Gastroesophageal sphincter (tissue), 4 donors: Measurements from ENCODE around the gene LRRC36. TPM values are rescaled to one million over a fixed set of nuclear protein-coding genes. Genes with fewer than 3 reads are reported as not detected.
A peak's percentile ranks its signal among the peaks of the same experiment; 100 is the strongest.

Experiments
- ATAC-seq: fragments of 150-250 bp; one replicate; pipeline ENCODE4 v1.9.1; 2016; ENCODE audit warnings: mild to moderate bottlenecking, moderate library complexity
- H3K27ac ChIP-seq, 4 donors: fragments of 200-600 bp; sonication (generic) in 3 of 4; 1 replicate in 3 of 4; 2 replicates in 1 of 4; pipeline ENCODE4 v1.5.1; 2016 to 2019
- H3K27me3 ChIP-seq: fragments of 200-600 bp; sonication (generic); one replicate; pipeline ENCODE4 v1.5.1; 2019
- H3K36me3 ChIP-seq, 2 donors: fragments of 200-600 bp; sonication (generic); one replicate each; pipeline ENCODE4 v1.5.1; 2019; ENCODE audit warnings: control low read depth in 1 of 2
- H3K4me1 ChIP-seq, 3 donors: fragments of 200-600 bp; sonication (generic); 1 replicate in 2 of 3; 2 replicates in 1 of 3; pipeline ENCODE4 v1.5.1; 2016 to 2019; ENCODE audit warnings: control low read depth in 2 of 3
- H3K4me3 ChIP-seq, 2 donors: fragments of 200-600 bp; sonication (generic); one replicate each; pipeline ENCODE4 v1.5.1; 2019; ENCODE audit warnings: mild to moderate bottlenecking in 1 of 2, moderate library complexity in 1 of 2
- H3K9me3 ChIP-seq, 3 donors: fragments of 200-600 bp; sonication (generic); one replicate each; pipeline ENCODE4 v1.5.1; 2017 to 2019; ENCODE audit warnings: control low read depth in 2 of 3
- CTCF ChIP-seq, 4 experiments: fragments of 200-600 bp in 2 of 4; fragments of 450-650 bp in 2 of 4; sonication (generic) in 1 of 4; IDR thresholded peaks; one replicate each; pipeline ENCODE4 v1.5.1; 2017 to 2019; ENCODE audit warnings: antibody characterized with exemption in 4 of 4, mild to moderate bottlenecking in 2 of 4, moderate library complexity in 2 of 4
- EP300 ChIP-seq: sonication (generic); formaldehyde crosslinking; IDR thresholded peaks from one replicate; pipeline ENCODE4 v1.6.1; 2017; ENCODE audit warnings: antibody characterized with exemption, mild to moderate bottlenecking
- POLR2A ChIP-seq, 2 donors: fragments of 450-650 bp; IDR thresholded peaks; one replicate each; pipeline ENCODE4 v1.6.1; 2017; ENCODE audit warnings: antibody characterized with exemption in 2 of 2, mild to moderate bottlenecking in 2 of 2, moderate library complexity in 1 of 2
- POLR2AphosphoS5 ChIP-seq: sonication (generic); formaldehyde crosslinking; IDR thresholded peaks from one replicate; pipeline ENCODE4 v1.6.1; 2017; ENCODE audit warnings: antibody characterized with exemption
- WGBS, 2 donors: methylation state at CpG; one replicate each; pipeline ENCODE4 v1.1.5; 2018; ENCODE audit warnings: low coverage in 1 of 2; 5-methylcytosine and 5-hydroxymethylcytosine counted together
- total RNA-seq, 4 donors: library from RNA; depleted of rRNA; stranded (reverse); fragments of >200 nt; gene quantifications; one replicate each; pipeline ENCODE4 v1.1.0, GENCODE V29; 2016

LRRC36 gene
- total RNA-seq, 4 donors from 2014 or later, result 0.27 TPM; not detected in 3

- Histone ChIP-seq H3K36me3 (no peaks in the 10 kb centered on the region), H3K9me3 (no peaks in the 10 kb centered on the region), H3K4me3 (peak overlapping the region; percentile 52 to 63), H3K27me3 (no peaks in the 10 kb centered on the region), H3K27ac (peak overlapping the region; percentile 60 to 89 (median 88)), H3K4me1 (peaks cover 3 to 83% (median 62%) of the 10 kb centered on the region in 3 donors)
- TF ChIP-seq POLR2AphosphoS5 (no peak), EP300 (no peak), CTCF (IDR thresholded peaks at IDR 0.05) (no peak), POLR2A (IDR thresholded peaks at IDR 0.05) (no peak)
- ATAC-seq, result no peak
- 30 to 51% methylated on average over 4 to 5 of the region's 18 CpGs for WGBS, 2 donors
These were observed 65.9 kb downstream of the LRRC36 start for GRCh38 chr16:67392301-67393059.

- H3K27me3 ChIP-seq, result no peaks in the 10 kb centered on the region
- no peaks in the 10 kb centered on the region for H3K9me3 ChIP-seq
- 4% methylated on average over 5 of the region's 56 CpGs; no CpG with 5 or more reads in 1 of the 2 donors for WGBS, 2 donors
- H3K4me3 ChIP-seq, result peak within 1 kb of the TSS; percentile 52 to 63
- TF ChIP-seq POLR2AphosphoS5 (peak; percentile 57), EP300 (no peak), POLR2A (IDR thresholded peaks at IDR 0.05) (peak; percentile 57 to 62), CTCF (IDR thresholded peaks at IDR 0.05) (peak in 3 of 4 experiments; percentile 76 to 90 (median 82))
- ATAC-seq, result peak; percentile 91
- peaks cover 3 to 89% (median 63%) of the 10 kb centered on the region in 3 donors for H3K4me1 ChIP-seq
- peak within 1 kb of the TSS; percentile 60 to 89 (median 88) for H3K27ac ChIP-seq
- no peaks in the 10 kb centered on the region for H3K36me3 ChIP-seq
These were observed 66.6 kb downstream of the LRRC36 start, which contains the start of gene TPPP3 for GRCh38 chr16:67393111-67393787. Gene TPPP3 (minus strand): TSS chr16:67393498. CDS start chr16:67391111, 2,387 bp downstream.

GRCh38 chr16:67393788-67394154 lies 67.2 kb downstream of the LRRC36 start:
- 60% methylated on average over 1 of the region's 20 CpGs; no CpG with 5 or more reads in 1 of the 2 donors for WGBS, 2 donors

More at GRCh38 chr16:67393788-67394154, 67.2 kb downstream of the LRRC36 start:
- peaks cover 3 to 94% (median 63%) of the 10 kb centered on the region in 3 donors for H3K4me1 ChIP-seq
- H3K27me3 ChIP-seq, result no peaks in the 10 kb centered on the region
- peak overlapping the region; percentile 52 to 63 for H3K4me3 ChIP-seq
- no peaks in the 10 kb centered on the region for H3K9me3 ChIP-seq
- no peaks in the 10 kb centered on the region for H3K36me3 ChIP-seq
- TF ChIP-seq CTCF (IDR thresholded peaks at IDR 0.05), result no peak
- no peak for TF ChIP-seq EP300
- TF ChIP-seq POLR2A (IDR thresholded peaks at IDR 0.05), result no peak
- no peak for TF ChIP-seq POLR2AphosphoS5
- H3K27ac ChIP-seq, result peak overlapping the region; percentile 60 to 89 (median 88)
- ATAC-seq, result no peak
